ENCODE results near the gene INSM2. TPM values are rescaled to one million over a fixed set of nuclear protein-coding genes. Genes with fewer than 3 reads are reported as not detected.

INSM2 gene
- total RNA-seq, 1 donor from 2014 or later: 0.98 TPM

- DNase-seq (ENCODE audit: extremely low spot score in 2 of 2): no peak
These were observed 42.3 kb downstream of the INSM2 start for GRCh38 chr14:35576260-35576659.

GRCh38 chr14:35576856-35577255 is 42.9 kb downstream of the INSM2 start:
- H3K27me3 ChIP-seq: no peaks in the 10 kb centered on the region
- no peak for DNase-seq (ENCODE audit: extremely low spot score in 2 of 2)
- H3K4me1 ChIP-seq: no peaks in the 10 kb centered on the region
- H3K36me3 ChIP-seq: peaks cover 0 to 5% of the 10 kb centered on the region in 2 donors
- TF ChIP-seq POLR2A (IDR thresholded peaks at IDR 0.05): no peak
- H3K27ac ChIP-seq: no peak overlapping the region
- H3K9me3 ChIP-seq: no peaks in the 10 kb centered on the region
- intact Hi-C loops (cut with DNase I): no loop called here
- H3K4me3 ChIP-seq: no peak overlapping the region

More at GRCh38 chr14:35576260-35576659, 42.3 kb downstream of the INSM2 start:
- Histone ChIP-seq H3K27ac (no peak overlapping the region), H3K9me3 (no peaks in the 10 kb centered on the region), H3K4me1 (no peaks in the 10 kb centered on the region), H3K36me3 (peaks cover 0 to 11% of the 10 kb centered on the region in 2 donors), H3K4me3 (no peak overlapping the region), H3K27me3 (no peaks in the 10 kb centered on the region)
- TF ChIP-seq CTCF (IDR thresholded peaks at IDR 0.05) (no peak), POLR2AphosphoS5 (IDR thresholded peaks at IDR 0.05; ENCODE audit: insufficient read depth in 1 of 2, low read depth in 1 of 2) (no peak), POLR2A (IDR thresholded peaks at IDR 0.05) (no peak)
- intact Hi-C loops (cut with DNase I): no loop called here

- TF ChIP-seq CTCF (IDR thresholded peaks at IDR 0.05): no peak
- TF ChIP-seq POLR2AphosphoS5 (IDR thresholded peaks at IDR 0.05; ENCODE audit: insufficient read depth in 1 of 2, low read depth in 1 of 2): no peak
- TF ChIP-seq POLR2A (IDR thresholded peaks at IDR 0.05): no peak
- H3K4me3 ChIP-seq: no peak overlapping the region
- no peaks in the 10 kb centered on the region for H3K36me3 ChIP-seq
- no peak for DNase-seq (ENCODE audit: extremely low spot score in 2 of 2)
- no peak overlapping the region for H3K27ac ChIP-seq
- no peaks in the 10 kb centered on the region for H3K4me1 ChIP-seq
- intact Hi-C loops (cut with DNase I): no loop called here
- no peaks in the 10 kb centered on the region for H3K27me3 ChIP-seq
- no peaks in the 10 kb centered on the region for H3K9me3 ChIP-seq
These were observed 44.2 kb downstream of the INSM2 start for GRCh38 chr14:35578135-35578534.

GRCh38 chr14:35578639-35579038 is 44.7 kb downstream of the INSM2 start:
- Histone ChIP-seq H3K27ac (no peak overlapping the region), H3K36me3 (no peaks in the 10 kb centered on the region), H3K9me3 (no peaks in the 10 kb centered on the region), H3K27me3 (no peaks in the 10 kb centered on the region), H3K4me1 (no peaks in the 10 kb centered on the region), H3K4me3 (no peak overlapping the region)
- intact Hi-C loops (cut with DNase I): no loop called here
- TF ChIP-seq CTCF (IDR thresholded peaks at IDR 0.05) (no peak), POLR2A (IDR thresholded peaks at IDR 0.05) (no peak), POLR2AphosphoS5 (IDR thresholded peaks at IDR 0.05; ENCODE audit: insufficient read depth in 1 of 2, low read depth in 1 of 2) (no peak)
- no peak for DNase-seq (ENCODE audit: extremely low spot score in 2 of 2)

Other genes starting within 250 kb of the INSM2 start
- 76.9 TPM for gene PSMA6, start 241.8 kb upstream of the INSM2 start, total RNA-seq
- 1,179 TPM for gene NFKBIA, start 129.4 kb upstream of the INSM2 start, total RNA-seq